NOMO-1 (cell line): ENCODE results near the gene CD302.
"Not testable (repeated sequence)": the region's sequence is repeated elsewhere in the genome, so short reads cannot be mapped to it uniquely, and the experiment has no call there.

Source experiments
- DNase-seq, 2 experiments: peaks; one replicate each; lab custom pipeline; 2025; ENCODE audit not compliant: unreplicated experiment in 2 of 2; lab: John Stamatoyannopoulos, UW

The CD302 gene

DNA sequence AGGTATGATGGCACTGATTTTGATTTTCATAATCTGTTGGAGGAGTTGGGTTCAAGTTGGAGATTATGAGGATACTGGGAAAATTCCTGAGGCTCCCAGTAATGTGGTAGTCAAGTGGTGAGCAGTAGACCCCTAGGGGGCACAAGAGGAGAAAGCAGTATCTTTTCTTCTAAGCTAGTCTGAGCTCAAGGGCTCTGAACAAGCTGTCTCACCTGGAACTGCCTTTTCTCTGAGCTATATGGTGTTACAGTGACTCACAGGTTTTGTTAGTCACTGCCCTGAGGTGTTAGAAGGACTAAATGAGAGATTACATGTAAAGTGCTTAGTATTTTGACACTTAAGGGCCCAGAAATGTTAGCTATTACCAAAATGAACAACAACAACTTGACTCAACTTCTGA is 42.2 kb downstream of the CD302 start:
- DNase-seq: no peak

DNA sequence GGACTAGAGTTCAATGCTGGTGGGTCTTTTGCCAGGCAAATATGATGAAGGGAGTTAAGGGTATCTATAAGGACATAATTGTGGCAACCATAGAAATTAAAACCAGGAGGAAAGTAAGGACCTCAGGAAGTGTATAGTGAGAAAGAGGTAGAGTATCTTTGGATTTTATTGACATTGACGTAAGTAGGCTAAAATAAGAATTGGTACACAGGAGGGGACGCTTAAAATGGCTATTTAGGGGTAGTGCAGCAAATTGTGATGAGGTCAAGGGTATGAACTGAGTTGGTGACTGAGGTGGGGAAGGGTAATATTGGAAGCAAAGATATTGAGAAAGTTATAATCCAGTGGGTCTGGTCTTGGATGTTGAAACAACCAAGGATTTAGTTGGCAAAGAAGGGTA is 43.0 kb downstream of the CD302 start:
- DNase-seq: no peak

DNA sequence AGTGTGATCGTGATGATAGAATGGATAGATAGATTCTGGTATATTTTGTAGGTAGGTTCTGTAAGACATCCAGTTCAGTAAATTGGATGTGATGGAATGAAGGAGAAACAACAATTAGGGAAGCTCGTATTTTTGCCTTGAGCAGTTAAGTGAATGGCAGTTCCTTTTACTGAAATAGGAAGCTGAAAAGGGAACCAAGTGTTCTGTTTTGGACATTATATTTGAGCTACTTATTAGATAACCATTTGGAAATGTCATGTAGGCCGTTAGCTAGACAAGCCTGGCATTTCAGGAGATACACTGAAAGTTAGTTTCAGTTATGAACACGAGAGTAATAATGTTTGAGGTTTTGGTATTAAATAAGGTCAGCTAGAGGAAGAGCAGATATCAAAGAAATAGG is 44.2 kb downstream of the CD302 start:
- DNase-seq: peak; percentile 62 to 93

DNA sequence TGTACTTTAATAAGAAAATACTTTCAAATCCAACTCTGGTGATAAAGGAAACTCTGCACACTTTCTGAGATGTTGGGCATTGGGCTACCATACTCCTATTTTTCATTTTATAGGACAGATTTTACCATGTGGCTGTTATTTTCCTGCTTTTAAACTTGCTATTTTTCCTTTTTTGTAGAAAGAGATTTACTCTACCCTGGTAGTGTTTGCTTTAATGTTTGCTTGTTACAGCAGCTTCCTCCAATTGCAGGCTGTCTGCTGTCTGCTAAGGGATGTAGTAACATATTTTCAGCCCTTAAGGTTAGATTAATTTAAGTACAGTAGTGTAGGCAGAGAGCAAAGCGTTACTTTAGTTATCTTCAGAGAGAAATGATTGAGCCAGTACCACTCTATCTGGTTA is 47.1 kb downstream of the CD302 start:
- no peak for DNase-seq

DNA sequence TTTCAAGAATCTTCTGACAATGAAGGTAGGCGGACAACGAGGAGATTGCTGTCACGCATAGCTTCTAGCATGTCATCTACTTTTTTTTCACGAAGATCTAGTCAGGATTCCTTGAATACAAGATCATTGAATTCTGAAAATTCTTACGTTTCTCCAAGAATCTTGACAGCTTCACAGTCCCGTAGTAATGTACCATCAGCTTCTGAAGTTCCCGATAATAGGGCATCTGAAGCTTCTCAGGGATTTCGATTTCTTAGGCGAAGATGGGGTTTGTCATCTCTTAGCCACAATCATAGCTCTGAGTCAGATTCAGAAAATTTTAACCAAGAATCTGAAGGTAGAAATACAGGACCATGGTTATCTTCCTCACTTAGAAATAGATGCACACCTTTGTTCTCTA is 49.9 kb downstream of the CD302 start:
- no peak for DNase-seq

DNA sequence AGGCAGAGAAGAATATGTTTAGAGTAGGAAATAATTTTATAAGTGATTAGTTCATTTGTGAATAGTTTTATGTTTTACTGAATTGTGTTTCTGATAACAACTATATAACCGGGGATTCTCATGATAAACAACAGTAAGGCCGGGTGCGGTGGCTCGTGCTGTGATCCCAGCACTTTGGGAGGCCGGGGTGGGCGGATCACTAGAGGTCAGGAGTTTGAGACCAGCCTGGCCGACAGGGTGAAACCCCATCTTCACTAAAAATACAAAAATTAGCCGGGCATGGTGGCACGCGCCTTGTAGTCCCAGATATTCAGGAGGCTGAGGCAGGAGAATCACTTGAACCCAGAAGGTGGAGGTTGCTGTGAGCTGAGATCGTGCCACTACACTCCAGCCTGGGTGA is 52.8 kb downstream of the CD302 start:
- DNase-seq: not testable (repeated sequence)

DNA sequence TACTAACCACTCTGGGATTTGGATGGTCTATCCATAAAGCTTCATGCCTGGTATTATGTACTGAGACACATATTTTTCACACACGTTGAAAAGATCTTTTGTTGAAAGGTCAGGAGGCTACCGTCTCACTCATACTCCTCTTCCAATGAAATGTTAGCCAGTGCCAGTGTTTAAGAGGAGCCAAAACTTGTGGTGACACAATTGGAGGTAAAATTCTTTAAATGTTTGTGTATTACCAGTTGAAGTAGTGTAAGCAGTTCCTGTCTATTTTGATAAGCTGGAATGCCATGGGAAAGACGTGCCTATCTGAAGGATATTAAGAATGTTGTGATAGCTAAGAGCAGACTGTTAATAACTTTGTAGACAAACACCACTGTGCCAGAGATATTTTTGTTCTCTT is 53.6 kb downstream of the CD302 start:
- no peak for DNase-seq

DNA sequence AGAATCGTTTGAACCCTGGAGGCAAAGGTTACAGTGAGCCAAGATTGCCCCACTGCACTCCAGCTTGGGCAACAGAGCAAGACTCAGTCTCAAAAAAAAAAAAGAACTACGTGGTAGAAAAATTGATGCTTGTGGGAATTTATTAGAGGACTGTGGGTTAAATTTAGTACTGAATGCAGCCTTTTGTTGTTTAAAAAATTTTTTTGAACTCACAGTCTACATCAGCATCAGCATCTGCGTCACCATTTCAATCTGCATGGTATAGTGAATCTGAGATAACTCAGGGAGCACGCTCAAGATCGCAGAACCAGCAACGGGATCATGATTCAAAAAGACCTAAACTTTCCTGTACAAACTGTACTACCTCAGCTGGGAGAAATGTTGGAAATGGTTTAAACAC is 55.2 kb downstream of the CD302 start:
- no peak for DNase-seq

DNA sequence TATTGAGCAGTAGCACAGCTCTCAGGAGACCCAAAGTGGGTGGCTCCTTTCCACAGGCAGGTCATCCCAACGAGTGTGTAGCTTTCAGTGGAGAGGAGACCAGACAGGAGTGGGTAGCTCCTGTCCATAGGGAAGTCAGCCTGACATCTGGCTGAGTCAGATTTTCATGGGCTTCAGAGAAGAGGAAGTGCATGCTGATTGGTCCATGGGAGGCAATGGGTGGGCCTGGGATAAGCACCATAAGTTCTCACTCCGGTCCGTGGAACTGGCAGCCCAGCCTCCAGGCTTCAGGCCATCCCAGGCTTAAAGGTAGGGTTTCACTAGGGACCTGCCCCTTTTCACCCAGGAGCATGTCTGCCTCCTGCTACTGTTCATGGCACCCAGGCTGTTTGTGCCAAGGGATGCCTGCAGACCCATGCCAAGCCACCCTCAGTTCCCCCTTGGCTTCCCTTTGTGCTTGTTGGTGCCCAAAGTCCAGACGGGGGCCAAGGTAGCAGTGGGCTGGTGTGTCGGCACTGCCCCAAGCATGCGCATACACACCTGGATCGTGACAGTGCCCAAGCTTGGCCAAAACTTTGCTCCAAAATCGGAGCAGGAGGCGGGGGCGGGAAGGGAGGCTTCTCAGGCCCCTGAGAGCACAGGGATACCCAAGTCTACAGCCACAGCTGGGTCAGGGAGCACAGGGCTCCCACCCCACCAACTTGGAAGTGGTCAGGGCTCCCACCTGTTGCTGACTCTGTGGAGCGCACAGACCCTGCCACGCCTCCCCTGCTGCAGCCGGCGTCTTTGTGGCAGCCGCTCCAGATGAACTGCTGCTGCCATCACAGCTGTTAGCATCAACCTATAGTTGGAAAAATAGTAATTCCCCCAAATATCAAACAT is 59.3 kb downstream of the CD302 start:
- DNase-seq: no peak

DNA sequence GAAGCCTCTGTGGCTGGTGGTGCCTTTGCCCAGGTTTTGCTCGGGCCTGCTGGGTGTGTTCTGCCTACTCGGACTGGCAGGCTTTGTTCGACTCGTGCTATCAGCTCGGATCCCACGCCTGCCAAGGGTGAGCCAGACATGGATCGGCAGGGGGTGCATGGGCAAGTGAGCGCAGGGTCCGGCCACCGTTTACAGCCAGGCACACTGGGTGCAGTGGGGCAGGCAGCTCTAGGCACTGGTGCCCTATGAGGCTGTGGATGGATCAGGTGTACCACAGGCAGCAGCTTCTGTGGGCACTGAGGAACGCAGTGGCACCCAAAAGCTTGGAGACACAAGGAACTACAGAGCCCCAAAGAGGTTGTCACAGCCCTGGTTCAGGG is 60.1 kb downstream of the CD302 start:
- no peak for DNase-seq

DNA sequence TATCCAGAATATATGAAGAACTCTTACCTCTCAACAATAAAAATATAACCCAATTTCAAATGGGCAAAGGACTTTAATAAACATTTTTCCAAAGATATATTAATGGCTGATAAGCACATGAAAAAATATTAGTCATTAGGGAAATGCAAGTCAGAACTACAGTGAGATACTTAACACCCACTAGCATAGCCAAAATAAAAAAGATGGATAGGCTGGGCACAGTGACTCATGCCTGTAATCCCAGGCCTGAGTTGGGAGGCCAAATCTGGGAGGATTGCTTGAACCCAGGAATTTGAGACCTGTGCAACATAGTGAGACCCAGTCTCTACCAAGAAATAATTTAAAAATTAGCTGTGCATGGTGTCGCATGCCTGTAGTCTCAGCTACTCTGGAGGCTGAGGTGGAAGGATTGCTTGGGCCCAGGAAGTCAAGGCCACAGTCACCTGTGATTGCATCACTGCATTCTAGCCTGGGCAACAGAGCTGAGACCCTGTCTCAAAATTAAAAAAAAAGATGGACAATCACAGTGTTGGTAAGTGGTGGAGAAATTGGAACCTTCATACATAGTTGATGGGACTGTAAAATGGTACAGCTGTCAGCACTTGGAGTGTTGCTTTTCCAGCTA is 60.6 kb downstream of the CD302 start:
- no peak for DNase-seq

DNA sequence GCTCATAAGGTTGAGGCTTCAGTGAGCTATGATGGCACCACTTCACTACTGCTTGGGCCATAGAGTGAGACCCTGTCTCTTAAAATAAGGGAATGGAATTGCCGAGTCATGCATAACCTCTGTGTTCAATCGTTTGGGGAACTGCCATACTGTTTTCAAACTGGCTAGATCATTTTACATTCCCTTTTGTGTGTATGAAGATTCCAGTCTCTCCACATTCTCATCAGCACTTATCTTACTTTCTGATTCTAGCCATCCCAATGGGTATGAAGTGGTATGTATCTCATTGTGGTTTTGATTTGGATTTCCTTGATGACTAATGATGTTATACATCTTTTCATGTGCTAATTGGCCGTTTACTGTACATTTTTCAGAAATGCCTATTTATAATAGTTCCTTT is 62.0 kb downstream of the CD302 start:
- no peak for DNase-seq

DNA sequence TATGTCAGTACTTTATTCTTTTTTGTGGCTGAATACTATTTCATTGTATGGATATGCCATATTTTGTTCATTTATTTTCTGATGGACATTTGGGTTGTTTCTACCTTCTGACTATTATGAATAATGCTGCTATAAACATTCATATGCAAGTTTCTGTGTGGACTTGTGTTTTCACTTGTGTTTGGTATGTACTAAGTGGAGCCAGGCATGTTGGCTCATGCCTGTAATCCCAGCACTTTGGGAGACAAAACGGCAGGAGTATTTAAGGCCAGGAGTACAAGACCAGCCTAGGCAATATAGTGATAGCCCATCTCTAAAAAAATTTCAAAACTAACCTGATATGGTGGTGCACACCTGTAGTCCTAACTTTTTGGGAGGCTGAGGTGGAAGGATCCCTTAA is 62.4 kb downstream of the CD302 start:
- DNase-seq: no peak

DNA sequence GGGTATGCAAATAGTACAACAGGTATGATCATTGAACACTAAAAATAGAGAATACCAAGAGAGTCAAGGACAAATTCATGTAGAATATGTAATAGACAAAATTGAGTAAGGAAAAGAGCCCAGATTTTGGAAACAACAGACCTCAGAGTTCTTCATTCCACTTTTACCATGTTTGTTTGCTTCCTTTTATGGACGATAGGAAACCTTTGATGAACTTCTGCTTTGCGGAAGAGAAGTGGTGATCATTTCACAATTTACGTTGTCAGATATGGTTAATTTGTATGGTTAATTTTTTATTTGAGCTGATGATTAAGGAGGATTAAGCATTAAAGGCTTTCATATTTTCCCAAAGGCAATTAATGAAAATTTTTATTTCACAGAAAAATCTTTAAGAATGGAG is 69.4 kb downstream of the CD302 start:
- DNase-seq: peak in 1 of 2 experiments; percentile 75

DNA sequence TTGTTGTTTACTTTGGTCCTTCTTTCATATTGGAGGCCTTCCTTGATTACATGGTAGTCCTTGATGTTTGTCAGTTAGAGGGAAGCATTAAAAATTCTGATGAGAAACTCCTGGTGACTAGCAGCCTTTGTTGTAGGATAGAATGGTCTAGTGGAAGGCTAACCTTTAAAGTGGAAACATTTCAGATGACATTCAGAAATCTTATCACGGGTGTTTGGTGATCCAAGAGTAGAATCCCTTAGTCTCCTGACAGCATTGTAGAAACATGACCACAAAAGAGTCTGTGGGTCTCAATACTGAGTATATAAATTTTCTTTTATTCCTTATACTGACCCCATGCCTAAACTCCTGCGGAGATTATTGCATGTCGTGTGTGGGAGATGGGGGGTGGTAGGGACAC is 72.3 kb downstream of the CD302 start:
- no peak for DNase-seq

DNA sequence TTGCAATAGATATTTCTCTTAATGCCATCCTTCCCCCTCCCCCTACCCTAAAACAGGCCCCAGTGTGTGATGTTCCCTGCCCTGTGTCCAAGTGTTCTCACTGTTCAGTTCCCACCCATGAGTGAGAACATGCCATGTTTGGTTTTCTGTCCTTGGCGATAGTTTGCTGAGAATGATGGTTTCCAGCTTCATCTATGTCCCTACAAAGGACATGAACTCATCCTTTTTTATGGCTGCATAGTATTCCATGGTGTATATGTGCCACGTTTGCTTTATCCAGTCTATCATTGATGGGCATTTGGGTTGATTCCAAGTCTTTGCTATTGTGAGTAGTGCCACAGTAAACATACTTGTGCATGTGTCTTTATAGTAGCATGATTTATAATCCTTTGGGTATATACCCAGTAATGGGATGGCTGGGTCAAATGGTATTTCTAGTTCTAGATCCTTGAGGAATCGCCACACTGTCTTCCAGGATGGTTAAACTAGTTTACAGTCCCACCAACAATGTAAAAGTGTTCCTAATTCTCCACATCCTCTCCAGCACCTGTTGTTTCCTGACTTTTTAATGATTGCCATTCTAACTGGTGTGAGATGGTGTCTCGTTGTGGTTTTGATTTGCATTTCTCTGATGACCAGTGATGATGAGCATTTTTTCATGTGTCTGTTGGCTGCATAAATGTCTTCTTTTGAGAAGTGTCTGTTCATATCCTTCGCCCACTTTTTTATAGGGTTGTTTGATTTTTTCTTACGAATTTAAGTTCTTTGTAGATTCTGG is 73.0 kb downstream of the CD302 start:
- DNase-seq: not testable (repeated sequence)

DNA sequence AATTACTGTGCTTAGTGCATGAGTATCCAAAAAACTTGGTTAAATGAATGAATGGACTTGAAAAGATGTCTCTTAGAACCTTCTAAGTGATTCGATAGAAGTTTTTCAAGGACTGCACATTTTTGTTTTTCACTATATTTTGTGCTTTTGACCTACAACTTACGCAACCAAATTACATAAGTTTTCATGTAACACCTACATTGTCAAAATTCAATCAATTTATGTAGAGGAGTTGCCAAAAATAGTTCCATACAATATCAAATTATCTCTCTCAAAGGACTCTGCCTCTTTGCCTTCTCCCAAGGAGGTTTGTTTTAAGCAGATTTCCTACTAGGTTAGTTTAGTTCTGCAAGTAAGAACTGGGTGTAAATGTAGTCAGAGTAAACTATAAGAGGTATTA is 75.4 kb downstream of the CD302 start:
- DNase-seq: no peak

DNA sequence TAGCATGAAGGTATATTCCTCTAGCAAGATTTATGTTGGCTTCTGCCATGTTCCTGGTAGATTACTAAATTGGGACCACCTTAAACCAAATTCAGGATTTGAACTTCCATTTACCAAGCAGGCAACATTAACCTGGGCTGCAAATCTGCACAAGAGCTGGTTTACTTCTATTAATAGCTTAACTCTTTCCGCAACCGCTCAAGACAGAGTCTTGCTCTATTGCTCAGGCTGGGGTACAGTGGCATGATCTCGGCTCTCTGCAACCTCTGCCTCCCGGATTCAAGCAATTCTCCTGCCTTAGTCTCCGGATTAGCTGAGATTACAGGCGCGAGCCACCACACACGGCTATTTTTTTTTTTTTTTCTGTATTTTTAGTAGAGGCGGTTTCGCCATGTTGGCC is 77.3 kb downstream of the CD302 start:
- no peak for DNase-seq
